ENCODE measurements around the gene CPEB3.

CPEB3 gene

DNA sequence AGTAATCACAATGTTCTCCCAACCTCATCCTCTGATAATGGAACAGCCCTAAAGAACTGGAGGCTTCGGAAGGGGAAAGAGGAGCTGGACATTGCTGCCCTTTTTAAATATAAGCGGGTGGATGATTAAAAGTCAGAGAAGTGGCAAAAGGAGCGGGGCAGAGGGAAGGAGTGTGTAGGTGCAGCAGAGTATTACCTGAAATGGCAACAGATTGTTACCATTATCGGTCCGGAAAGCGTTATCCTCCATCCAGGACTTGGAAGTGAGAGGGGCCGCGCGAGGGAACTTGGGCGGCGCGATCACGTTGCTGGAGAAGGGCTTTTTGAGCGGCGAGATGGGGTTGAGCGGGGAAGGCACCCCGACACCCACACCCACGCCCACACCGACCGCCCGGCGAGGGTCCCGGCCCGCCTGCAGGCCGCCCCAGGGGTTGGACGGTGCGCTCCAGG is 51.7 kb downstream of the CPEB3 start:
- no peak for TF ChIP-seq CTCF (IDR thresholded peaks at IDR 0.05; ENCODE audit: low read depth, low read length)

DNA sequence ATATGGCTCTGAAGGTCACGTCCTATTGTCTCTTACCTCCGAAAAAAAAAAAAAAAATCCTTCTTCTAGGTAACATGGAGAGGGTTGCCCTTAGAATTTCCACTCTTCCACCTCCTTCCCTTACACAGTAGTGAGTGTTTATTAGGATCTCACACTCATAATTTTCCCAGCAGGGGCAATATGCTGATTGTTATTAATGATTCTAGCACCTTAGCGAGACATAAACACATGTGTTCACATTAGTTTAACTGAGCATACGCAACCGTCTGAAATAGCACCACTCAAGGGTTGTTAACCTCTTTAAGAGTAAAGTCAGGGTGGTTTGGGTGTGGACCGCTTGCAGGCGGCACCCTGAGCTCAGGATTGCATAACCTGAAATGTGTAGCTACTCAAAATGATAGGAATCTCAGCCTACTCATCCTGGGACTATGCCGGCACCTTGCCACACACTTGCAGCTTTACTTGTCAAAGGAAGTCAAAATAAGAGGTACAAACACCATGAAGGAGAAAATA is 52.2 kb downstream of the CPEB3 start:
- DNase-seq (ENCODE audit: low read depth in 2 of 2): peak; percentile 43 to 86
- H3K4me3 ChIP-seq (replicated peaks in 1 of 2; ENCODE audit: low read depth in 2 of 2, low read length in 2 of 2): peak overlapping the region; percentile 45 to 69
- no peak for TF ChIP-seq CTCF (IDR thresholded peaks at IDR 0.05; ENCODE audit: low read depth, low read length)

More for the DNA sequence above, 51.7 kb downstream of the CPEB3 start:
- peak; percentile 9 to 29 for DNase-seq (ENCODE audit: low read depth in 2 of 2)
- peak overlapping the region; percentile 45 to 69 for H3K4me3 ChIP-seq (replicated peaks in 1 of 2; ENCODE audit: low read depth in 2 of 2, low read length in 2 of 2)

GRCh38 chr10:92238054-92238585 is 52.8 kb downstream of the CPEB3 start:
- no peak overlapping the region for H3K4me3 ChIP-seq (replicated peaks in 1 of 2; ENCODE audit: low read depth in 2 of 2, low read length in 2 of 2)
- no peak for DNase-seq (ENCODE audit: low read depth in 2 of 2)
- TF ChIP-seq CTCF (IDR thresholded peaks at IDR 0.05; ENCODE audit: low read depth, low read length): no peak

DNA sequence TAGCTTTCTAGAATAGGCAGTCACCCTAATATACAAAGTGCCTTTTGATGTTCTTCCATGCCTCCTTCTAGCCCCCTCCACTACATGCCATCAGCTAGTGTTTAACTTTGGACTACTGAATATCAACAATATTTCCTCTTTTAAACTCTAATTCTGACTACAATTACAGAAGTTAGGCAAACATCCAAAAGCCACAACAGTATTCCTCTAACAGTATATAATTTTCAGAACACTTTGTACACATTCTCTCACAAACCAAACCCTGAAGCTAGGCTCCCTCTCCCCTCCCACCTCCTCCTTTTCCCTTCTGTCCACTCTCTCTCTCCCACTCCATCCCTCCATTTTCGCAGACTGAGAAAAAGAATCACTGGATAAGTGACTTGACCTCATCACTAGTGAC is 59.7 kb downstream of the CPEB3 start:
- no peak overlapping the region for H3K4me3 ChIP-seq (replicated peaks in 1 of 2; ENCODE audit: low read depth in 2 of 2, low read length in 2 of 2)
- no peak for DNase-seq (ENCODE audit: low read depth in 2 of 2)
- no peak for TF ChIP-seq CTCF (IDR thresholded peaks at IDR 0.05; ENCODE audit: low read depth, low read length)

- peak; percentile 52 to 84 for DNase-seq (ENCODE audit: low read depth in 2 of 2)
- H3K4me3 ChIP-seq (replicated peaks in 1 of 2; ENCODE audit: low read depth in 2 of 2, low read length in 2 of 2): no peak overlapping the region
- TF ChIP-seq CTCF (IDR thresholded peaks at IDR 0.05; ENCODE audit: low read depth, low read length): no peak
Observed at GRCh38 chr10:92222603-92223262, 68.1 kb downstream of the CPEB3 start.

DNA sequence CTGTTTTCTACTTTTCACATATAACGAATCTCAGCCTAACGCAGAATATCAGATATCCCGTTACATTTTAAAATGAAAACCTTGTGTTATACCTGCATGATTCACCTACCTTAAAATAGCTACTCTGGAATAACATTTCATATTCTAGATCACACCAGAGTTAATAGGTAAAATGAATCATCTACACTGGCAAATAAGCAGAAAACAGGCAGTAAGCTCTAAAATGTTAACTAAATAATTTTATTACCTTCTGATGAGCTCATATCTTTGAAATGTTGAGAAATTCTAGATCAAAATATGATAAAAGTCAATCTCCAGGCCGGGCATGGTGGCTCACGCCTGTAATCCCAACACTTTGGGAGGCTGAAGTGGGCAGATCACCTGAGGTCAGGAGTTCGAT is 71.3 kb downstream of the CPEB3 start:
- no peak overlapping the region for H3K4me3 ChIP-seq (replicated peaks in 1 of 2; ENCODE audit: low read depth in 2 of 2, low read length in 2 of 2)
- no peak for TF ChIP-seq CTCF (IDR thresholded peaks at IDR 0.05; ENCODE audit: low read depth, low read length)
- DNase-seq (ENCODE audit: low read depth in 2 of 2): no peak
